GM12865 (cell line): ENCODE data around the gene FARP2.
"Not testable (repeated sequence)": the region's sequence is repeated elsewhere in the genome, so short reads cannot be mapped to it uniquely, and the experiment has no call there.

Source experiments
- DNase-seq: peaks from one replicate; pipeline ENCODE4 v3.0.0; 2010; ENCODE audit warnings: low read depth
- H3K4me3 ChIP-seq: 2 replicates; pipeline ENCODE4 v1.5.1; 2011; ENCODE audit warnings: mild to moderate bottlenecking, low read depth, low read length, control low read depth
- TF ChIP-seq, protein P1 (sequence below): IDR thresholded peaks from 2 replicates; pipeline ENCODE4 v1.5.1; 2011; ENCODE audit warnings: low read length, control low read depth, low read depth, inconsistent platforms; ENCODE audit not compliant: insufficient read depth; ENCODE audit errors: missing control alignments

Gene FARP2

DNA sequence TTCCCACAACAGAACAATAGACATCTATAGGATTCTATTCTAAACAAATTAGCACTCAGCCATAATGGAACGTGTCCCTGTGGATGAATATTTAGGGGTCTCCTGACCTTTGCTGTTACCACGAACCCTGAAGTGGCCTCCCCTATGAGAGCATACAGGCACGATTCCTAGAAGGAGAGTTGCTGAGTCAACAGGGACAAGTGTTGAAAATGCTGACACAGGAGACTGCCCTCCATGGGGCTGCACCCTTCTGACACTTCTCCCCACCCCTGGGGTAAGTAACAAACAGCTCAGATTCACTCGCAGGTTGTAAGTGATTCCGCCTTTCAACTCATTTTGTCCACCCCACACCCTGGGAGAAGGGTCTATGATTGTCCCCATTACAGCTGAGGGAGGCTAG, 166.4 kb downstream of the FARP2 start:
- no peak overlapping the region for H3K4me3 ChIP-seq
- TF ChIP-seq, protein P1, sequence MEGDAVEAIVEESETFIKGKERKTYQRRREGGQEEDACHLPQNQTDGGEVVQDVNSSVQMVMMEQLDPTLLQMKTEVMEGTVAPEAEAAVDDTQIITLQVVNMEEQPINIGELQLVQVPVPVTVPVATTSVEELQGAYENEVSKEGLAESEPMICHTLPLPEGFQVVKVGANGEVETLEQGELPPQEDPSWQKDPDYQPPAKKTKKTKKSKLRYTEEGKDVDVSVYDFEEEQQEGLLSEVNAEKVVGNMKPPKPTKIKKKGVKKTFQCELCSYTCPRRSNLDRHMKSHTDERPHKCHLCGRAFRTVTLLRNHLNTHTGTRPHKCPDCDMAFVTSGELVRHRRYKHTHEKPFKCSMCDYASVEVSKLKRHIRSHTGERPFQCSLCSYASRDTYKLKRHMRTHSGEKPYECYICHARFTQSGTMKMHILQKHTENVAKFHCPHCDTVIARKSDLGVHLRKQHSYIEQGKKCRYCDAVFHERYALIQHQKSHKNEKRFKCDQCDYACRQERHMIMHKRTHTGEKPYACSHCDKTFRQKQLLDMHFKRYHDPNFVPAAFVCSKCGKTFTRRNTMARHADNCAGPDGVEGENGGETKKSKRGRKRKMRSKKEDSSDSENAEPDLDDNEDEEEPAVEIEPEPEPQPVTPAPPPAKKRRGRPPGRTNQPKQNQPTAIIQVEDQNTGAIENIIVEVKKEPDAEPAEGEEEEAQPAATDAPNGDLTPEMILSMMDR, result no peak
- DNase-seq, result no peak

DNA sequence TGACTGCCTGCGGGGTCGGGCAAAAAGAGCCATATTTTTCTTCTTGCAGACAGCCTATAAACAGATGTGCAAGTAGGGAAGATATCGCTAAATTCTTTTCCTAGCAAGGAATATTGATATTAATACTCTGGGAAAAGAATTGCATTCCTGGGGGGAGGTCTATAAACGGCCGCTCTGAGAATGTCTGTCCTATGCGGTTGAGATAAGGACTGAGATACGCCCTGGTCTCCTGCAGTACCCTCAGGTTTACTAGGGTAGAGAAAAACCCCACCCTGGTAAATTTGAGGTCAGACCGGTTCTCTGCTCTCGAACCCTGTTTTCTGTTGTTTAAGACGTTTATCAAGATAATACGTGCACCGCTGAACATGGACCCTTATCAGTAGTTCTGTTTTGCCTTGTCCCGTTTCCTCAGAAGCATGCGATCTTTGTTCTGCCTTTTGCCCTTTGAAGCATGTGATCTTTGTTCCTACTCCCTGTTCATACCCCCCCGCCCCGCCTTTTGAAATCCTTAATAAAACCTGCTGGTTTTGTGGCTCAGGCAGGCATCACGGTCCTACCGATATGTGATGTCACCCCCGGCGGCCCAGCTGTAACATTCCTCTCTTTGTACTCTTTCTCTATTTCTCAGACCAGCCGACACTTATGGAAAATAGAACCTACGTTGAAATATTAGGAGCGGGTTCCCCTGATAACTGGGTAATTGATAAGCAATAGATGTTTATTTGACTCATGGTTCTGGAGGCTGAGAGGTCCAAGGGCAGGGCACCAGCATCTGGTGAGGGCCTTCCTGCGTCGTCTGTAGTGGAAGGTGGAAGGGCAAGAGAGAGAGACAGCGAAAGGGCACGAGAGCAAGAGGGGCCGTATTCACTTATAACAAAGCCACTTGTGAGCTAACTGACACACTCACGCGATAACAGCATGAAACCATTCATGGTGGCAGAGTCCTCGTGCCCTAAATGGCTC, 170.0 kb downstream of the FARP2 start:
- DNase-seq, H3K4me3 ChIP-seq: not testable (repeated sequence)

DNA sequence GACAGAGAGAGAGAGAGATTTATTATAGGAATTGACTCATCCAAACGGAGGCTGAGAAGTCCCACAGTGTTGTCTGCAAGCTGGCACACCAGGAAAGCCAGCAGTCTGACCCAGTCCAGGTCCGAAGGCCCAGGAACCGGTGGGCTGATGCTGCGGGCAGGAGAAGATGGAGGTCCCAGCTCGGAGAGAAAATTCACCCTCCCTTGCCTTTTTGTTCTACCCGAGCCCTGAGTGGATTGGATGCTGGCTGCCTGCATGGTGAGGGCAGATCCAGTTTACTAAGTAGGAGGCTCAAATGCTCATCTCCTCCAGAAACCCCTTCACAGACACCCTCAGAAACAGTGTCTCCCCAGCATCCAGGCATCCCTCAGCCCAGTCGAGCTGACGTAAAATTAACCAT, 174.5 kb downstream of the FARP2 start:
- H3K4me3 ChIP-seq, result no peak overlapping the region
- no peak for DNase-seq
- TF ChIP-seq, protein P1, result no peak

DNA sequence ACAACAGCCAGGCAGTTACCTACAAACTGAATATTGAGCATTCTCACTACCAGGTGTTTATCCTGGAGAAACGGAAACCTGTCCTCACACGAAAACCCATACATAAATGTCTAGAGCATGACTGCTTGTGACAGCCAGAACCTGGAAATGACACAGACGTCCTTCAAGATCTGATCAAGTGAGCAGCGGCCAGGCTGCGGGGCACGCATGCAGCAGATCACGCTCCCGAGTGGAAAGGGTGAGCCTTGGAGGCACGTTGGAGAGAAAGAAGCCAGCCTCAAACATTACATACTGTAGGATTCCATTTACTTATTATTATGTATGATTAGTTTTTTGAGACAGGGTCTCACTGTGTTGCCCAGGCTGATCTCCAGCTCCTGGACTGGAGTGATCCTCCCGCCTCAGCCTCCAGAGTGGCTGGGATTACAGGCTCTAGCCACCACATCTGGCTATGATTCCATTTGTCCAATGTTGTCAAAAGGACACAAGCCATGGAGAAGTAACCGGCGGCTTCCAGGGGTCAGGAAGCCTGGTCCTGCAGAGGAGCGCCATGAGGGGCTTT, 175.2 kb downstream of the FARP2 start:
- no peak for DNase-seq
- H3K4me3 ChIP-seq, result no peak overlapping the region
- TF ChIP-seq, protein P1, result no peak

DNA sequence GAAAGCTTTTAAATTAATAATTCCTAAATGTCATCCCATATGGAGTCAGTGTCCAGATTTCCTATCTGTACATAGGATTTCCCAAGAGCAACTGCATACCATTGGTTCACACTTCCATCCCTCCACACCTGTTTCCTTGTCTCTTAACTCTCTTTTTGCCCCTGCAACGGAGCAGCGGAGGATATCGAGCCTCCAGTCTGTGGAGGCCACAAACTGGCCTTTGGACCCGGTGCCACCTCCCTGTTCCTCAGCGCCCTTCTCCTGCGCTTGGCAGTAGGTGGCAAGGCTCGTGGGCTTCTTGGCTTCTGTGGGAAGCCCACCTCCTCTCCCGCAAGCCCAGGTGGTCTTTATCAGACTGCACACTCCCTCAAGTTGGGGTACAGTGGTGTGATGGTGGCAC, 176.1 kb downstream of the FARP2 start:
- TF ChIP-seq, protein P1, result no peak
- DNase-seq, result no peak
- H3K4me3 ChIP-seq, result no peak overlapping the region

DNA sequence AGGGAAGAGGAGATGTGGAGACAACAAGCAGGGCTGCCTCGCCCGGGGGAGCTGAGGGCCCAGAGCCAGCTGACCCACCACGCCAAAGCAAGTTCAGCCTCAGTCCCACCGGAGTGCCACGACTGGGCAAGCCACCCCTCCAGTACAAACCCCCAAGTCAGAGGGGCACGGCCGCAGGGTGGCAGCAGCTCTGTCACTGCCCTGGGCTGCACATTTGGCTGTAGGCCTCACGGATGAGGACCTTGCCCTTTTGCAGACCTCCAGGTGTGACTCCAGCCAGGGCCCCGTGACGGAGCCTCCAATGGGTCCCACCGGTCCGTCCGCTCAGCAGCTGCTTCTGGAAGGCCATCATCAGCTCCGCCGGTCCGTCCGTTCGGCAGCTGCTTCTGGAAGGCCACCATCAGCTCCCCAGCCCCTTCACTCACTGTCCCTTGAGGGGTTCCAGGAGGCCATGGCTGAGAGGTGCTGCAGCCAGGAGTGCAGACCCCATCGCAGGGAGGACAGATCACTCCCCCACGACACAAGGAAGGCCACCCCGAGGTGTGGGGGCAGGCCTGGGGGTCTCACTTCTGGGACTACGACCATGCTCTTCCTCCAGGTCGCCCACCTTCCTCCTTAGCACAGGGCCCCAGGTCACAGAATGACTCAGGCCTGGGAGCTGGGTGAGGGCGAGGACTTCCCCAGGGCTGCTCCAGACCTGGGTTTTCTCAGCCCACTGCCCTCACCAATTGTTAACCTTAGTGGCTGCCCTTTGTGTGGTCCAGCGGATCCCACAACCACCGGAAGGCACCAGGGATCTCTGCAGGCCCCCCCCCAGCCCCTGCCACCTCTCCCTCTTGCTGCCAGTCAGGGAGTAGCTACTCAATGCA, 176.9 kb downstream of the FARP2 start:
- no peak overlapping the region for H3K4me3 ChIP-seq
- DNase-seq, result no peak
- TF ChIP-seq, protein P1, result no peak

DNA sequence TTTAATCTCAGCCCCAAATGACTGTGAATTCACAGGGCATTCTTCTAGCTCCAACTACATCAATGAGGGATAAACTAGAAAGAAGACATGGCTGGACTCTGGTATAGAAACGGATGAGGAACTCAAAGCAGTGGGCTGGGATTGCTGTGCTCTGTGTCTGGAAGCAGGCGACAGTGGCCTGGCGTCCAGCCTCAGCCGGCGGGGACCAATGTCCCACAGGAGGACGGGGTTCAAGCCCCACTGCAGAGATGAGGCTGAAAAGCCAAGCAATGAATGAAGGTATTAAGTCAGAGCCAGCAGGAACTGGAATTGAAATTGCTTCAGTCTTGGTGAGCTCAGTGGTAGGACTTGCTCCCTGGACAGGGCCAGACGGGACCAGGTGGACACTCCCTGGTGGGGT, 178.2 kb downstream of the FARP2 start:
- TF ChIP-seq, protein P1, result no peak
- H3K4me3 ChIP-seq, result no peak overlapping the region
- DNase-seq, result no peak
